IPS-15b (cell line): ENCODE results near the gene DZIP1L.
"Not testable (repeated sequence)": the region's sequence is repeated elsewhere in the genome, so short reads cannot be mapped to it uniquely, and the experiment has no call there.

ENCODE experiments used
- H3K27me3 ChIP-seq: one replicate; pipeline ENCODE4 v1.6.1; 2013; ENCODE audit warnings: low read length; ENCODE audit not compliant: control insufficient read depth, insufficient read depth
- H3K36me3 ChIP-seq: one replicate; pipeline ENCODE4 v1.6.1; 2013; ENCODE audit warnings: low read length; ENCODE audit not compliant: control insufficient read depth, insufficient read depth
- H3K4me1 ChIP-seq: one replicate; pipeline ENCODE4 v1.6.1; 2013; ENCODE audit warnings: mild to moderate bottlenecking, low read length; ENCODE audit not compliant: control insufficient read depth, insufficient read depth
- H3K4me3 ChIP-seq: one replicate; pipeline ENCODE4 v1.5.1; 2013; ENCODE audit warnings: low read depth, low read length
- H3K9ac ChIP-seq: one replicate; pipeline ENCODE4 v1.6.1; 2013; ENCODE audit warnings: low read depth, mild to moderate bottlenecking, low read length
- H3K9me3 ChIP-seq: one replicate; pipeline ENCODE4 v1.6.1; 2013; ENCODE audit warnings: mild to moderate bottlenecking, low read length; ENCODE audit not compliant: control insufficient read depth, insufficient read depth

DZIP1L gene

GRCh38 chr3:138105598-138105997 is 9.8 kb downstream of the DZIP1L start:
- Histone ChIP-seq H3K36me3 (peaks cover 3% of the 10 kb centered on the region), H3K4me1 (no peaks in the 10 kb centered on the region), H3K9me3 (no peaks in the 10 kb centered on the region), H3K27me3 (no peaks in the 10 kb centered on the region), H3K4me3 (no peak overlapping the region), H3K9ac (no peak overlapping the region)

DNA sequence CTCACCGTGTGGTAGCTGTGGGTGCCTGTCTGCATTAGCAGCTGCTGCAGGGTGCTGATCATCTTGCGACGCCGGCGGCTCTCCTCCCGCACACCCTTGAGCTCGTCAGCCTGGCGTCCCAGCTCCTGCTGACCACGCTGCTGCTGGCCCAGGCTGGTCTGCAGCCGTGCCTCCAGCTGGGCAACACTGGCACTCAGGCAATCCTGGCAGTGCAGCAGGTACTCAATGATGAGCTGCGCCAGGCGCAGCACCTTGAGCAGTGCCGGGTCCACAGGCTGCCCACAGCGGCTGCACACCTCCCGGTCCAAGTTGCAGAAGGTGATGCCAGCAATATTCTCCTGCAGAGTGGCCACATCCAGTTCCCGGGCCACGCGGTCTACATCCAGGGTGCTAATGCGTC is 11.9 kb downstream of the DZIP1L start:
- Histone ChIP-seq H3K36me3 (peaks cover 3% of the 10 kb centered on the region), H3K4me3 (no peak overlapping the region), H3K9ac (no peak overlapping the region), H3K27me3 (no peaks in the 10 kb centered on the region), H3K4me1 (no peaks in the 10 kb centered on the region), H3K9me3 (no peaks in the 10 kb centered on the region)

DNA sequence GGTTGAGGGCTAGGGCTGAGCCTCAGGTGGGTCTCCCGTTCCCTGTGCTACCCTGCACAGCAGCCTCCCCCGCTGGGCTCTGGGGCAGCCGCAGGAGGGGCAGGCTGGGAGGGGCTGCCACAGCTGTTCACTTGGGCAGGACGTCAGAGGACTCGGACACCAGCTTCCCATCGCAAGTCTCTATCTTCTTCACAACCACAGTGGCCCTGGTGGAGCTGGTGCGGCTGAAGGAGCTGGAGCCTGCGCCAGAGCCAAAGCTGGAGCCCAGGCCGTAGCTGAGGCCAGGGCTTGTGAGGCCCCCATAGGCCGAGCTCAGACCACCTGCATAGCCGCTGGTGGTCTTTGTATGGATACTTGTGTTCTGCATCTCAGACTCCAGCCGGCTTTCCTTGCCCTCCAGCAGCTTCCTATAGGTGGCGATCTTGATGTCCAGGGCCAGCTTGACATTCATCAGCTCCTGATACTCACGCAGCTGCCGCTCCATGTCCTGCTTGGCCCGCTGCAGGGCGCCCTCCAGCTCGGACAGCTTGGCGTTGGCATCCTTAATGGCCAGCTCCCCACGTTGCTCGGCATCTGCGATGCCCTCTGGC is 14.0 kb downstream of the DZIP1L start:
- not testable (repeated sequence) for H3K9me3 ChIP-seq, H3K9ac ChIP-seq, H3K36me3 ChIP-seq, H3K4me1 ChIP-seq, H3K27me3 ChIP-seq, H3K4me3 ChIP-seq

DNA sequence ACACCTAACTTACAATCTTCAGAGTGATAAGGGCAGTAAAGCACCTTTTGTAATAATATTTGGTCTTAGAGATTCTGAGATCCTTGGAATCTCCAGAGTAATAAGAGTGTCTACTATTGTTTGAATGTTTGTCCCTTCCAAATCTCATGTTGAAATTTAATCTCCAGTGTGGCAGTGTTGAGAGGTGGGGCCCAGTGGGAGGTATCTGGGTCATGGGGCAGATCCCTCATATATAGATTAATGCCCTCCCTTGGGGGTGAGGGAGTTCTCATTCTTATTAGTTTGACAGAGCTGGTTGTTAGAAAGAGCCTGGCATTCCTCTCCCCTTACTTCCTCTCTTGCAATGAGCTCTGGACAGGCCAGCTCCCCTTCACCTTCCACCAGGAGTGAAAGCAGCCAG is 16.0 kb downstream of the DZIP1L start:
- Histone ChIP-seq H3K36me3 (peaks cover 3% of the 10 kb centered on the region), H3K9me3 (no peaks in the 10 kb centered on the region), H3K9ac (no peak overlapping the region), H3K4me3 (no peak overlapping the region), H3K27me3 (no peaks in the 10 kb centered on the region), H3K4me1 (no peaks in the 10 kb centered on the region)

- no peaks in the 10 kb centered on the region for H3K4me1 ChIP-seq
- no peak overlapping the region for H3K4me3 ChIP-seq
- H3K27me3 ChIP-seq: no peaks in the 10 kb centered on the region
- no peak overlapping the region for H3K9ac ChIP-seq
- H3K9me3 ChIP-seq: no peaks in the 10 kb centered on the region
- H3K36me3 ChIP-seq: no peaks in the 10 kb centered on the region
Observed at GRCh38 chr3:138097192-138098172, 17.9 kb downstream of the DZIP1L start.

DNA sequence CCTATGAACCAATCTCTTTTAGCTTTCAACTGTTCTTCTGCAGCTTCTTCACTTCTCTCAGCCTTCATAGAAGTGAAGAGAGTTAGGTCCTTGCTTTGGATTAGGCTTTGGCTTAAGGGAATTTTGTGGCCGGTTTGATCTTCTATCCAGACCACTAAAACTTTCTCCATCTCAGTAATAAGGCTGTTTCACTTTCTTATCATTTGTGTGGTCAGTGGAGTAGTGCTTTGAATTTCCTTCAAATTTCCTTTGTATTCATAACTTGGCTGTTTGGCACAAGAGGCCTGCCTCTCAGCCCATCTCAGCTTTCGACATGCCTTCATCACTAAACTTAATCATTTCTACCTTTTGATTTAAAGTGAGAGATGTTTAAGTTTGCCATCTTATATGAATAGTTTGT is 21.7 kb downstream of the DZIP1L start:
- no peak overlapping the region for H3K4me3 ChIP-seq
- no peaks in the 10 kb centered on the region for H3K9me3 ChIP-seq
- no peak overlapping the region for H3K9ac ChIP-seq
- H3K36me3 ChIP-seq: no peaks in the 10 kb centered on the region
- H3K4me1 ChIP-seq: no peaks in the 10 kb centered on the region
- no peaks in the 10 kb centered on the region for H3K27me3 ChIP-seq

- no peak overlapping the region for H3K4me3 ChIP-seq
- no peak overlapping the region for H3K9ac ChIP-seq
- no peaks in the 10 kb centered on the region for H3K9me3 ChIP-seq
- H3K36me3 ChIP-seq: no peaks in the 10 kb centered on the region
- H3K4me1 ChIP-seq: no peaks in the 10 kb centered on the region
- H3K27me3 ChIP-seq: no peaks in the 10 kb centered on the region
Observed at GRCh38 chr3:138092023-138092422, 23.4 kb downstream of the DZIP1L start.

DNA sequence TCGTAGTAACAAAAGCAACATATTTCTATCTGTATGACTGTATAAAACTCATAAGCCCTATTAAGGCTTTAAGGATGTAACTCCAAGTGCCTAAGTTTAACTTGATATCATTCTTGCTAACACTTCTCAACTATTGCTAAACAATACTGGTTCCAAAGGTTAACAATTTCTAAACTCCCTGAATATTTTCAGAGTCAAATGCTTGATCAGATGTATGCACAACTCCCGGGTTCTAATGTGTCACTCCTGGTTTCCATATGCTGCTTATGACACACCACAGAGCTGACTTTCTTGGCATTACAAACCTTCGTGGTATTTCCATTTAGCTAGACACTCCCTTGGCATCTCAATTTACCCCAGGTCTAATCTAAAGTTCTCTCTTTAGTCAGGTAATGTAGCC is 26.3 kb downstream of the DZIP1L start:
- H3K9me3 ChIP-seq: no peaks in the 10 kb centered on the region
- H3K4me1 ChIP-seq: no peaks in the 10 kb centered on the region
- H3K27me3 ChIP-seq: no peaks in the 10 kb centered on the region
- H3K36me3 ChIP-seq: no peaks in the 10 kb centered on the region
- no peak overlapping the region for H3K9ac ChIP-seq
- no peak overlapping the region for H3K4me3 ChIP-seq

DNA sequence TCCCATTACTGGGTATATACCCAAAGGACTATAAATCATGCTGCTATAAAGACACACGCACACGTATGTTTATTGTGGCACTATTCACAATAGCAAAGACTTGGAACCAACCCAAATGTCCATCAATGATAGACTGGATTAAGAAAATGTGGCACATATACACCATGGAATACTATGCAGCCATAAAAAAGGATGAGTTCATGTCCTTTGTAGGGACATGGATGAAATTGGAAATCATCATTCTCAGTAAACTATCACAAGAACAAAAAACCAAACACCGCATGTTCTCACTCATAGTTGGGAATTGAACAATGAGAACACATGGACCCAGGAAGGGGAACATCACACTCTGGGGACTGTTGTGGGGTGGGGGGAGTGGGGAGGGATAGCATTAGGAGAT is 29.7 kb downstream of the DZIP1L start:
- H3K36me3 ChIP-seq, H3K4me3 ChIP-seq, H3K9me3 ChIP-seq: not testable (repeated sequence)

DNA sequence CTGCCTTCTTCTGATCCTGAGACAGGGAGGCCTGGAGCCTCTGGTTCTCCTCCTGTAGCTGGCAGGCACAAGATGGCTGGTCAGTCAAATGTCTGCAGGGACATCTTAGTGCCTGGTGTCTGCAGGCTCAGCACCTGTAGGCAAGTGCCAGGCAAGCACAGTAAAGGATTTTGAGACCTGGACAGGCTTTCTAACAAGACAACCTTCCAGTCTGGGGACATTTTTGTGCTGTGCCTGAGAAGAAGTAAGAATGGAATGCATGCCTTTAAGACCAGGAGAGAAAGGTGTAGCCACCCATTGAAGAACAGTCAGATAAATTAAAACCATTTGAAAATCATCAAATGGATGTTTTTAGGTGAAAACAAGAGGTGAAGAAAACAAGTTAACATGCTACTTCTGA is 31.2 kb downstream of the DZIP1L start:
- Histone ChIP-seq H3K4me1 (no peaks in the 10 kb centered on the region), H3K9me3 (no peaks in the 10 kb centered on the region), H3K4me3 (no peak overlapping the region), H3K9ac (no peak overlapping the region), H3K27me3 (no peaks in the 10 kb centered on the region), H3K36me3 (peaks cover 5% of the 10 kb centered on the region)

More for the DNA sequence above, 29.7 kb downstream of the DZIP1L start:
- not testable (repeated sequence) for H3K4me1 ChIP-seq, H3K27me3 ChIP-seq, H3K9ac ChIP-seq

- Histone ChIP-seq H3K27me3 (no peaks in the 10 kb centered on the region), H3K4me3 (no peak overlapping the region), H3K9me3 (no peaks in the 10 kb centered on the region), H3K9ac (no peak overlapping the region), H3K36me3 (peaks cover 5% of the 10 kb centered on the region), H3K4me1 (no peaks in the 10 kb centered on the region)
Observed at GRCh38 chr3:138082992-138083386, 32.4 kb downstream of the DZIP1L start.
